Neural progenitor cell (in vitro differentiated cells): ENCODE results near the gene RNF39.

Experiments
- CTCF ChIP-seq: fragments of 200-600 bp; sonication (generic); IDR thresholded peaks from 2 replicates; pipeline ENCODE4 v1.5.1; 2017; ENCODE audit warnings: antibody characterized with exemption, mild to moderate bottlenecking
- EZH2 ChIP-seq: fragments of 200-600 bp; sonication (generic); IDR thresholded peaks from 2 replicates; pipeline ENCODE4 v1.6.1; 2017; ENCODE audit warnings: antibody characterized with exemption, mild to moderate bottlenecking, moderate library complexity
- EZH2phosphoT487 ChIP-seq: fragments of 200-600 bp; sonication (generic); IDR thresholded peaks from 2 replicates; pipeline ENCODE4 v1.6.1; 2017; ENCODE audit warnings: antibody characterized with exemption

GRCh38 chr6:30077218-30077617, 1.6 kb upstream of the RNF39 start:
- TF ChIP-seq EZH2 (no peak), CTCF (no peak), EZH2phosphoT487 (no peak)
